GM21576 (cell line): Measurements from ENCODE around the gene SPATA9.
"Not testable (repeated sequence)": the region's sequence is repeated elsewhere in the genome, so short reads cannot be mapped to it uniquely, and the experiment has no call there.

Source experiments
- ATAC-seq: cut with Tn5 transposase; IDR thresholded peaks from one replicate; pipeline ENCODE4 v1.9.1; 2021; ENCODE audit warnings: mild to moderate bottlenecking, moderate library complexity; ENCODE audit not compliant: unreplicated experiment

SPATA9 gene

GRCh38 chr5:95717439-95717838 is 34.6 kb upstream of the SPATA9 start:
- ATAC-seq, result no peak

GRCh38 chr5:95715799-95716461 is 33.1 kb upstream of the SPATA9 start:
- ATAC-seq, result no peak

GRCh38 chr5:95713960-95714710 is 31.3 kb upstream of the SPATA9 start:
- no peak for ATAC-seq

- not testable (repeated sequence) for ATAC-seq
Observed at GRCh38 chr5:95713246-95713645, 30.5 kb upstream of the SPATA9 start.

- no peak for ATAC-seq
Observed at GRCh38 chr5:95712347-95712958, 29.7 kb upstream of the SPATA9 start.

GRCh38 chr5:95711501-95712346 is 28.9 kb upstream of the SPATA9 start:
- no peak for ATAC-seq

GRCh38 chr5:95710651-95711500 is 28.1 kb upstream of the SPATA9 start:
- not testable (repeated sequence) for ATAC-seq

- ATAC-seq, result no peak
Observed at GRCh38 chr5:95709967-95710650, 27.3 kb upstream of the SPATA9 start.

- no peak for ATAC-seq
Observed at GRCh38 chr5:95708876-95709275, 26.1 kb upstream of the SPATA9 start.

- ATAC-seq, result not testable (repeated sequence)
Observed at GRCh38 chr5:95707534-95708188, 24.9 kb upstream of the SPATA9 start.

- no peak for ATAC-seq
Observed at GRCh38 chr5:95707055-95707454, 24.3 kb upstream of the SPATA9 start.

GRCh38 chr5:95706196-95706595 is 23.4 kb upstream of the SPATA9 start:
- not testable (repeated sequence) for ATAC-seq

- ATAC-seq, result no peak
Observed at GRCh38 chr5:95704150-95704549, 21.4 kb upstream of the SPATA9 start.

- ATAC-seq, result no peak
Observed at GRCh38 chr5:95701074-95701473, 18.3 kb upstream of the SPATA9 start.

- ATAC-seq, result no peak
Observed at GRCh38 chr5:95699337-95699736, 16.5 kb upstream of the SPATA9 start.

GRCh38 chr5:95697781-95698681 is 15.2 kb upstream of the SPATA9 start:
- ATAC-seq, result no peak

GRCh38 chr5:95690333-95690732 is 7.5 kb upstream of the SPATA9 start:
- no peak for ATAC-seq

- no peak for ATAC-seq
Observed at GRCh38 chr5:95689680-95690079, 6.9 kb upstream of the SPATA9 start.
